ENCODE data around the gene PDIA2. TPM values are rescaled to one million over a fixed set of nuclear protein-coding genes. Genes with fewer than 3 reads are reported as not detected.

PDIA2 gene
- total RNA-seq, 1 experiment from 2014 or later, result 1.1 TPM

DNA sequence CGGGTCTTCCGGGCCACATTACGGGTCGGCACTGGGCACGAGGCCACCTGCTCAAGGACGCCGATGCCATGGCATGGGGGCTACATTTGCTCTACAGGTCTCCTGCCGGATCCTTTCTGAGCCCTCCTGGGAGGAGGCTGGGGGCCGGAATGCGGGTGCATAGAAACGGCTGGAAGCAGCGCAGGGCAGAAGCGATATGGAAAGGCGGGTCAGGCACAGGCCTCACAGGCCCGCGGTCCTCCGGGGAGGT is 41.2 kb downstream of the PDIA2 start:
- ChIA-PET POLR2A (interaction anchor here (0.6 kb wide), 1 partner anchor 103 kb away, joined by 6 read pairs; no protein-coding TSS in a partner anchor), CTCF (no interaction called here)
- H3K27me3 ChIP-seq (ENCODE audit: control insufficient read depth, insufficient read depth, low read length), result no peaks in the 10 kb centered on the region
- H3K4me1 ChIP-seq (ENCODE audit: control insufficient read depth, insufficient read depth, low read length), result peaks cover 40% of the 10 kb centered on the region
- DNase-seq (ENCODE audit: low read depth, low spot score) (no peak), ATAC-seq (no peak)
- no TSS peak for BruUV-seq (replicated peaks)
- in situ Hi-C loops (cut with HindIII; ENCODE audit: low pct_unique_long_range_greater_than_20kb, low sequenced_read_pairs) (no loop called here), intact Hi-C loops (cut with micrococcal nuclease; ENCODE audit: unreplicated experiment) (no loop called here)
- no peaks in the 10 kb centered on the region for H3K9me3 ChIP-seq (ENCODE audit: control insufficient read depth, insufficient read depth, low read depth, low read length)
- H3K36me3 ChIP-seq (ENCODE audit: control insufficient read depth, insufficient read depth, low read length), result no peaks in the 10 kb centered on the region
- TF ChIP-seq, protein P1, sequence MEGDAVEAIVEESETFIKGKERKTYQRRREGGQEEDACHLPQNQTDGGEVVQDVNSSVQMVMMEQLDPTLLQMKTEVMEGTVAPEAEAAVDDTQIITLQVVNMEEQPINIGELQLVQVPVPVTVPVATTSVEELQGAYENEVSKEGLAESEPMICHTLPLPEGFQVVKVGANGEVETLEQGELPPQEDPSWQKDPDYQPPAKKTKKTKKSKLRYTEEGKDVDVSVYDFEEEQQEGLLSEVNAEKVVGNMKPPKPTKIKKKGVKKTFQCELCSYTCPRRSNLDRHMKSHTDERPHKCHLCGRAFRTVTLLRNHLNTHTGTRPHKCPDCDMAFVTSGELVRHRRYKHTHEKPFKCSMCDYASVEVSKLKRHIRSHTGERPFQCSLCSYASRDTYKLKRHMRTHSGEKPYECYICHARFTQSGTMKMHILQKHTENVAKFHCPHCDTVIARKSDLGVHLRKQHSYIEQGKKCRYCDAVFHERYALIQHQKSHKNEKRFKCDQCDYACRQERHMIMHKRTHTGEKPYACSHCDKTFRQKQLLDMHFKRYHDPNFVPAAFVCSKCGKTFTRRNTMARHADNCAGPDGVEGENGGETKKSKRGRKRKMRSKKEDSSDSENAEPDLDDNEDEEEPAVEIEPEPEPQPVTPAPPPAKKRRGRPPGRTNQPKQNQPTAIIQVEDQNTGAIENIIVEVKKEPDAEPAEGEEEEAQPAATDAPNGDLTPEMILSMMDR (IDR thresholded peaks at IDR 0.05), result no peak
- TF ChIP-seq SIN3A (IDR thresholded peaks at IDR 0.05; ENCODE audit: borderline replicate concordance, insufficient read depth, low read depth, low read length) (no peak), TCF7L2 (IDR thresholded peaks at IDR 0.05; ENCODE audit: low read depth, low read length) (no peak), POLR2AphosphoS5 (IDR thresholded peaks at IDR 0.05; ENCODE audit: low read depth, low read length) (no peak)
- TF ChIP-seq, protein P2, sequence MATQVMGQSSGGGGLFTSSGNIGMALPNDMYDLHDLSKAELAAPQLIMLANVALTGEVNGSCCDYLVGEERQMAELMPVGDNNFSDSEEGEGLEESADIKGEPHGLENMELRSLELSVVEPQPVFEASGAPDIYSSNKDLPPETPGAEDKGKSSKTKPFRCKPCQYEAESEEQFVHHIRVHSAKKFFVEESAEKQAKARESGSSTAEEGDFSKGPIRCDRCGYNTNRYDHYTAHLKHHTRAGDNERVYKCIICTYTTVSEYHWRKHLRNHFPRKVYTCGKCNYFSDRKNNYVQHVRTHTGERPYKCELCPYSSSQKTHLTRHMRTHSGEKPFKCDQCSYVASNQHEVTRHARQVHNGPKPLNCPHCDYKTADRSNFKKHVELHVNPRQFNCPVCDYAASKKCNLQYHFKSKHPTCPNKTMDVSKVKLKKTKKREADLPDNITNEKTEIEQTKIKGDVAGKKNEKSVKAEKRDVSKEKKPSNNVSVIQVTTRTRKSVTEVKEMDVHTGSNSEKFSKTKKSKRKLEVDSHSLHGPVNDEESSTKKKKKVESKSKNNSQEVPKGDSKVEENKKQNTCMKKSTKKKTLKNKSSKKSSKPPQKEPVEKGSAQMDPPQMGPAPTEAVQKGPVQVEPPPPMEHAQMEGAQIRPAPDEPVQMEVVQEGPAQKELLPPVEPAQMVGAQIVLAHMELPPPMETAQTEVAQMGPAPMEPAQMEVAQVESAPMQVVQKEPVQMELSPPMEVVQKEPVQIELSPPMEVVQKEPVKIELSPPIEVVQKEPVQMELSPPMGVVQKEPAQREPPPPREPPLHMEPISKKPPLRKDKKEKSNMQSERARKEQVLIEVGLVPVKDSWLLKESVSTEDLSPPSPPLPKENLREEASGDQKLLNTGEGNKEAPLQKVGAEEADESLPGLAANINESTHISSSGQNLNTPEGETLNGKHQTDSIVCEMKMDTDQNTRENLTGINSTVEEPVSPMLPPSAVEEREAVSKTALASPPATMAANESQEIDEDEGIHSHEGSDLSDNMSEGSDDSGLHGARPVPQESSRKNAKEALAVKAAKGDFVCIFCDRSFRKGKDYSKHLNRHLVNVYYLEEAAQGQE (IDR thresholded peaks at IDR 0.05; ENCODE audit: insufficient read depth in 1 of 2, low read depth in 2 of 2, low read length in 1 of 2), result no peak
- no peak overlapping the region for H3K4me3 ChIP-seq (ENCODE audit: low read depth in 2 of 2, low read length in 2 of 2)
- peak overlapping the region; percentile 74; the same call in 1 of the 2 replicates for H3K27ac ChIP-seq (ENCODE audit: low read length)

DNA sequence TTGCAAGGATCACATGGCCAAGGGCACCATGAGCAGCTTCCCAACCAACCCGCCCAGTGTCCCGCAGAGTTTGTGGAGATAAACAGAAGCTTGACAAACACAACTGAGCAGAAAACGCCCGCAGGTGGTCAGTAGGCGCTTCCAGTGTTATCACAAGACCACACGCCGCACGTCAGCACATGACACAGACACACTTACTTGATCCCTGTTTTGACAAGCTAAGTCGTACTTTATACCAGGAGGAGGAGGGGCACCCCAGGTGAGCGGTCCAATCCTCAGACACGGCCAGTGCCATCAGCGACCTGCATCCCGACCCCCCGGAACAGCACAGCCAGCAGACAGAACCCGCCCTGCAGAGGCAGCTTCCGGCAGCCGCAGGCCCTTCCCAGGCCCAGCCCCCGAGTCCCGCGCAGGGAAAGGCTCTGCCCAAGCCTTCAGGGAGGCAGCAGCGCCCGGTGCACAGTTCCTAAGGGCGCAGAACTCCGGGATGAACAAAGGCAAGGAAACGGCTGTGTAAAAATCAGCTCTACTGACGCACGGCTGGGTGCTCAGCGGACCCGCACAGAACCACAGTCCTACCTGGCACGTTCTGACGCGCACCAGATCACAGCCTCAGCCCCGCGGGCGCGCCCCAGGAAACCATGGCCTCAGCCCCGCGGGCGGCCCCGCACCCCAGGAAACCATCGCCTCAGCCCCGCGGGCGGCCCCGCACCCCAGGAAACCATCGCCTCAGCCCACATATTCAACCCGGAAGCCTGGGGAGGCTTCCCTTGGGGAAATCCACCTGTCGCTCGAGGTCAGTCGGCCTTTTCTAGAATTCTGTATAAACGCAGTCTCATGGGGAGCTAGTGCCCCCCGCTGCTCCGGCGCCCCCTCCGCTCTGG is 41.7 kb downstream of the PDIA2 start:
- H3K4me3 ChIP-seq (ENCODE audit: low read depth in 2 of 2, low read length in 2 of 2), result peak overlapping the region in 1 of 2 experiments; percentile 9; a peak in 2 of 4 replicates
- POLR2A ChIA-PET, result interaction anchor here (0.5 to 0.6 kb wide), 2 partner anchors 48 to 102 kb away, joined by 3 to 6 read pairs; no protein-coding TSS in a partner anchor
- intact Hi-C loops (cut with micrococcal nuclease; ENCODE audit: unreplicated experiment), result no loop called here
- peaks cover 40% of the 10 kb centered on the region for H3K4me1 ChIP-seq (ENCODE audit: control insufficient read depth, insufficient read depth, low read length)
- TF ChIP-seq POLR2AphosphoS5 (IDR thresholded peaks at IDR 0.05; ENCODE audit: low read depth, low read length) (no peak), SIN3A (IDR thresholded peaks at IDR 0.05; ENCODE audit: borderline replicate concordance, insufficient read depth, low read depth, low read length) (no peak), TCF7L2 (IDR thresholded peaks at IDR 0.05; ENCODE audit: low read depth, low read length) (no peak)
- TF ChIP-seq, protein P2 (IDR thresholded peaks at IDR 0.05; ENCODE audit: insufficient read depth in 1 of 2, low read depth in 2 of 2, low read length in 1 of 2), result no peak
- TF ChIP-seq, protein P1 (IDR thresholded peaks at IDR 0.05), result no peak
- H3K9me3 ChIP-seq (ENCODE audit: control insufficient read depth, insufficient read depth, low read depth, low read length), result no peaks in the 10 kb centered on the region
- H3K36me3 ChIP-seq (ENCODE audit: control insufficient read depth, insufficient read depth, low read length), result no peaks in the 10 kb centered on the region
- H3K27ac ChIP-seq (ENCODE audit: low read length), result peak overlapping the region; percentile 74
- H3K27me3 ChIP-seq (ENCODE audit: control insufficient read depth, insufficient read depth, low read length), result no peaks in the 10 kb centered on the region
- DNase-seq (ENCODE audit: low read depth, low spot score) (no peak), ATAC-seq (peak; percentile 43)
- in situ Hi-C loops (cut with HindIII; ENCODE audit: low pct_unique_long_range_greater_than_20kb, low sequenced_read_pairs), result no loop called here
- CTCF ChIA-PET, result no interaction called here
- no TSS peak for BruUV-seq (replicated peaks)
